ENCODE results near the gene TTC31.

TTC31 gene

DNA sequence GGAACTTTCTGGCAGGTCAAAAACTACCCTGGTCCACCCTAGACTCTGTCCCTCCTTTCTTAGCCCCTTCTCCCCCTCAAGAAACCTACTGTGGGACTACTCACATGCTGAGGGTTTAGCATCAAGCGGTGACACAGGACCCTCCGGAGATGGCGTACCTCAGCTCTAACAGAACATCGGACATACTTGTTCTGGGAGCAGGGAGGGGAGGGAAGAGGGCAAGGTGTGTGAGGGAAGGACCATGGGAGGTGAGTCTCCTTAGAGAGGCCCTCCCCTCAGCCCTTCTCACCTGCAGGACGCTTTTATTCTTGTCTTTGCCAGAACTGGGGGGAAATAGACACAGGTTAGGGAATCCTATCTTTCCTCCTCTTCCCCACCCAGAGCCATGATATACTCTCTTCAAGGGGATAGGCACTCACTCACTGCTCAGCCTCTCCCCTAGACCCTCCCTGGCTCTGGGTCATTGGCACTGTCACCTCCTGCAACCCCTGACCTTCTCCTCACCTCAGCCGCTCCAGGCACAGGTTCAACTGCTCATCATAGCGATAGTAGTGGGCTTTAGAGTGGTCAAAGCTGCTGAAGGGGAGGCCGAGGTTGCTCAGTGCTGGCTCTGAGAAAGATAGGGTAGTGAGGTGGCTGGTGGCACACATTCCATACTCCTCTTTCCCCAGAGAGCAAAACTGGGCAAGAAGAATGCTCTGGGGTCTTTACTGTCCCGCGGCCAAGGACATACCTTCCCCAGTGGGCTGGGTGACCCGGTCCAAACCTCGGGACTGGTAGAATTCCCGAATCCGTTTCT lies 22.8 kb downstream of the TTC31 start:
- no peak for FAIRE-seq

DNA sequence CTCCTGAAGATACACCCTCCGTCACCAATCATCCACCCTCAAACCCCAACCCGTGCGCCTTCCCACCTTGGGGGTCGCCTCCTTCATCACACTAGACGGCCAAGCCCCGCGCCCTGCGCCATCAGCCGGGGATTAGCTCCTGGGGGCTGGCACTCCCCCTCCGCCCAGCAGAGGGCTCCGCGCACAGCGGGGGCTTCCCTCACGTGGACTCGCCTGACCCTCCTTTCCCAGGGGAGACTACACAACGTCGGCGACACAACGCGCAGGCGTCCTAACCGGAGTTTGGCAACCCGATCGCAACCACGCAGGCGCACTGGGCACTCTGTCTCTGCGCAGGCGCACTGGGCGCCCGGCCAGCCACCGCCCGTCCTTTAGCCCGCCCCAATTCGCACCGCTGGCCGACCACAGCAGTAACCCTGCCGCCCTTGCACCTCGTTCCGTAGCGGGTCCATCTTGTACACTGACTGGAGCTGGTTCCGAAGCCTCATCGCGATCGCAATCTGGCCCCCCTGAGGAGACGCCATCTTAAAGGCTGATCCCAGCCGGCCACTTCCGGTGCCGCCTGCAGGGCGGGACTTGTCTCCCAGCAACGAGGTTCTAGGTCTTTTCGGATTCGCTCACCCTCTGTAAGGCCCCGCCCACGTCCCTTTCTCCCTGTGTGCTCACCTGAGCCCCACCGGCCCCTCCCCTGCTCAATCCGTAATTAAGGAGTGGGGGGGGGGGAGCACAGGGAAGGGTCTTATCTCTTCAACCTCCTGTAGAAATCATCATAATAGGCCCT lies 24.5 kb downstream of the TTC31 start, which contains the start of gene PCGF1:
Gene PCGF1, minus strand, starts transcription at position 551 of the 781 bp plus-strand sequence. Its CDS starts 27 bp downstream, at position 524.
- FAIRE-seq: no peak

DNA sequence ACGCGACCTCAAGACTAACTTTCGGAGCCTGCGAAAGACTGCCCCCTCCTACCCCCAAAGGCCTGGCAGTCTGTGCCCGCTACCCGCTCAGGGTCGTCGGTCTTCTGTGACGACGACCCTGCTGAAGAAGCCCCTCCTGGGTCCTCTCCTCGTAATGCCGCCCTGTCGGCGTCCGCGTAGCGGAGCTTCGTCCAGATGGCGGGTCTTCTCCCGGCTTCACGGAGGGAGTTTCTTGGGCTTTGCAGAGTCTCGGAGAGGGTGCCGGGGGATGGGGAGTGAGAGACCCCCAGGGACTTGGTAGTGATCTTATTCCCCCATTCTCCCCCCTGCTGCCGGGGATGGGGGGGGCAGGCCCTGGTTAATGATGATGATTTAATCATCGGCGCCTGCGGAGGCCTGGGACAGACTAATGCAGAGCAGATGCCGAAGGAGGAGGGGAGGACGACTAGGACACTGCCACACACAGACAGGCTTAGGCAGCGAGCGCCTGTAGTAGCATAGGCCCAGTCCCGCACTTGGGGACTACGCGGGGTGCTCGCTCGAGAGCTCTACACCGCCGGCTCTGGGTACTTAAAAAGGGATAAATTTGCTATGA lies 25.1 kb downstream of the TTC31 start:
- FAIRE-seq: no peak

DNA sequence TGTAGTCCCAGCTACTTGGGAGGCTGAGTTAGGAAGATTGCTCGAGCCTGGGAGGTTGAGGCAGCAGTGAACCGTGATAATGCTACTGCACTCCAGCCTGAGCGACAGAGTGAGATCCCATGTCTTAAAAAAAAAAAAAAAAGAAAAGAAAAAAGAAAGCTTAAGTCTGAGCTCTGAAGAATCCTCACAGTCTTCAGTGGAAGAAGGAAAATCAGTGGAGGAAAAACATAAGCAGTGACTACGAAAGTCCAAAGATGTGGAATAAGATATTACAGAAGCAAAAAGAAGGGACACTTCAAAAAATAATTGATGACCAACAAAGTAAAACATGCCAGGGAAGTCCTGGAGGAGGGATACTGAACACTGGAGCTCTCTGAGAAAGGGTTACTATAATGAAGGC lies 27.4 kb downstream of the TTC31 start:
- no peak for FAIRE-seq

DNA sequence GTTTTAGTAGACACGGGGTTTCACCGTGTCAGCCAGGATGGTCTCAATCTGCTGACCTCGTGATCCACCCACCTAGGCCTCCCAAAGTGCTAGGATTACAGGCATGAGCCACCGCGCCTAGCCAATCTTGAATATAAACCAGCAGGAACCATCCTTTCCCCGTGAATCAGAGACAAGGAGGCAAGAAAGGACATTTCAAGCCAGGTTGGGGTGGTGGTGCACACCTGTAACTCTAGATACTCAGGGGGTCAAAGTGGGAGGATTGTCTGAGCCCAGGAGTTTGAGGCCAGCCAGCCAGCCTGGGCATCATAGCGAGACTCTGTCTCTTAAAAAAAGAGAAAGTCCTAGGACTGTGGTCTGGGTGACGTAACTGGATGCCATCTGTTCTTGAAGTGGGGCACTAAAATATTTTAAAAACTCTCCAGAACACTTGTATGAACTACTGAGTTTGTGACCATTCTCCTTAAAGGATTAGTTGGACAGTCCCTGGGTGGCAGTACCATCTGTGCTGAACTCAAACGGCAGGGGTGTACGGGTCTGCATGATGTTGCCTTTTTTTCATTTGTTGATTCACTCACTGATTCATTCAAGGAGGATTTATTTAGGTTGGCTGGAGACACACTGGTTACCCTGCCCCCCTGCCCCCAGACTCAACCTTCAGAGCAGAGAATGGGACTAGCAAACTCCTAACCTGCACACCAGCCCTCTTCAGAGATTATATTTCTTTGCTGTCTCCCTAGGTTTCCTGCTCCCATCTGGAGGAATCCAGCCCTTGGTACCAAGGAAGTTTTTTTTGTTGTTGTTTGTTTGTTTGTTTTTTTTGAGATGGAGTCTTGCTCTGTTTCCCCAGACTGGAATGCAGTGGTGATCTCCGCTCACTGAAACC lies 28.5 kb downstream of the TTC31 start:
- no peak for FAIRE-seq

DNA sequence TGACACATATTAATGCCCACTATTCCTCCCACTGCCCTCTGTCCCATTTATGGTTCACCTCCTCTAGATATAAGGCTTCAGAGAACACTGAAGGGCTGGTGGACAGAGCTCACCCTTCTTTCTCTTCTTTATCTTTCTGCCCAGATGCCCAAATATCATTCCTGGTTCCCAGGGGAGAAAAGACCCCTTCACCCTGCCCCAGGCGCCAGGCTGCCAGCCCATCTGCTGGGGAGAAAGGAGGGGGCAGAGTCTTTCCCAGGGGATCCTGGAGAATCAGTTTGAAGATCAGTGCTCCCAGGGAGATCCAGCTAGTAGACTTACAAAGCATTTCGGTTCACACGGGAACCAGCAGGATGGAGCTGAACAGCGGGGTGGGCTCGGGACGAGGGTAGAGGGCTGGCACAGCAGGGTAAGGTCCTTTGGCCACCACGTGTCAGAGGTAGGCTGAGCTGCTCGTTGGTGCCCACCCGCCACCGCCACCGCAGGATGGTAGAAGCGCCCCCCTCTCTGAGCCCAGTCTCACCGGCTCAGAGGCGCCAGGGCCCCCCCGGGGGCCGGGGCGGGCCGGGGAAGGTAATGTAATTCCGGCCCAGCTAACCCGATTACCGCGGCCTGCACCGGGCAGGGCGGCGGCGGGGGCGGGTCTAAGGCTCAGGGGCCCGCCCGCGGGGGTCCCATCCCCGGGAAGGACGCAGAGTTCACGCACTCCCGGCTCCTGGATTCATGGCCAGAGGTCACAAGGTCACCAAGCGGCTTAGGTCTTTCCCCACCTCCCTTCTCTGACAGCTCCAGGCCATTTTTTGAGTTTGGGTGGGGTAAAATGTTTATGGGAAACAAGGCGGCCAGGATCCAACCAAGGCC lies 30.1 kb downstream of the TTC31 start:
- no peak for FAIRE-seq

DNA sequence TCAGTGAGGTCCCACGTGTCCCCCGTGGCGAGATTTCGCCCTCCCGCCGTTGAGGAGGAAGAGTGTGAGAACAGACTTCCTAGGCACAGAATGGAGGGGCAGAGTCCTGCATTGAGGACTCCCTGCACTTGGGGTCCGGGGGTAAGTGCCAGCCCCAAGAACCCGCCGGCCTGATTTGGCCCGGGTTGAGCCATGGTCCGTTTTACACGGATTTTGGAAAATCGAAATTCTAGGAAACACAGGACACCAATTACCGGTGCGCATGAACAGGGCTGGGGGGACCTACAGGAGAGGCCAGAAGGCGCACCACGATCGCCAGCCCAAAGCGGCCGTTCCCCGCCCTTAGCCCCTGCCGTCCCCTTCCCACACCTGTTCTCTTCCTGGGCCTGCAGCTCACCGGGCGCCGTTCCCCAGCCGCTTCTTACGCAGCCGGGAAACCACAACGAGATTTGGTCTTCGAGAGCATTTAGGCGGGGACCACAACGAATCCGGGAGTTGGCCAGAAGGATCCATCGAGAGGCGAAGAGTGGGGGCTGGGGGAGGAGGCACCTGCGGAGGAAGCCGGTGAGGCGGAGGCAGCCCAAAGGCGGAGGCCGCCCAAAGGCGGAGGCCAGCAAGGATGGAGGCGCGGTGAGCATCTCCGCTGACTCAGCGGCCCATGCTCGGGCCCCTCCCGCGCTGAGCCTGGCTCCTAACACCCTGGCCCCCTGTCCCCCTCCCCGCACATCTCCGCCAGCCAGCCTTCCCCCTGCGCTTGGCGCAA lies 30.9 kb downstream of the TTC31 start:
- FAIRE-seq: no peak

DNA sequence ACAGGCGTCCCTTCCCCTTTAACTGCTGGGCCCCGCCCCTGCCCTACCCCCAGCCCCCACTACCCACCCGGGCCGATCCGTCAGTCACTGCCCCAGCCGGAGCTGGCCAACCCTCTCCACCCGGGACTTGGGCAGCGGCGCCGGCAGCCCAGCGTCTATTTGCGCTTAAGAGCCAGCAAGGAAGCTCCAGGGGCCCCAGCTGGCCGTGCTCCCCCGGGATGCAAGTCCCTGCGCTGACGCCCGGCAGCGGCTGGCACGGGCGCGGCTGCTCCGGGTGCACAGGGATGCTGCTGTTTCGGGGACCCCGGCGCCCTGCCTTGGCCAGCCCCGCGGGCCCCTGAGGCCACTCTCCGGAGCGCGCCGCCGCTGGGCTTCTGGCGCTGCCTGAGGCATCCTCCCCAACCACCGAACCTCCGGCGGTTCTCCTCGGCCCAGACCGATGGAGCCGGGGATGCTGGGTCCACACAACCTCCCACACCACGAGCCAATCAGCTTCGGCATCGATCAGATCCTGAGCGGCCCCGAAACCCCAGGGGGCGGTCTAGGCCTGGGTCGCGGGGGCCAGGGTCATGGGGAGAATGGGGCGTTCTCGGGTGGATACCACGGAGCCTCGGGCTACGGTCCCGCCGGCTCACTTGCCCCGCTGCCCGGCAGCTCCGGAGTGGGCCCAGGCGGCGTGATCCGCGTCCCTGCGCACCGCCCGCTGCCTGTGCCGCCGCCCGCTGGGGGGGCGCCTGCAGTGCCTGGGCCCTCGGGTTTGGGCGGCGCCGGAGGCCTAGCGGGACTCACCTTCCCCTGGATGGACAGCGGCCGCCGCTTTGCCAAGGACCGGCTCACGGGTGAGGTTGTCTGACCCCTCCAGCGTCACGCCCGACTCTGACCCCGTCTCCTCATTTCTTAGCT lies 31.7 kb downstream of the TTC31 start, which contains the start of gene TLX2:
Gene TLX2, plus strand, starts transcription at position 83 of the 903 bp plus-strand sequence. Its CDS starts 357 bp downstream, at position 440.
- no peak for FAIRE-seq

DNA sequence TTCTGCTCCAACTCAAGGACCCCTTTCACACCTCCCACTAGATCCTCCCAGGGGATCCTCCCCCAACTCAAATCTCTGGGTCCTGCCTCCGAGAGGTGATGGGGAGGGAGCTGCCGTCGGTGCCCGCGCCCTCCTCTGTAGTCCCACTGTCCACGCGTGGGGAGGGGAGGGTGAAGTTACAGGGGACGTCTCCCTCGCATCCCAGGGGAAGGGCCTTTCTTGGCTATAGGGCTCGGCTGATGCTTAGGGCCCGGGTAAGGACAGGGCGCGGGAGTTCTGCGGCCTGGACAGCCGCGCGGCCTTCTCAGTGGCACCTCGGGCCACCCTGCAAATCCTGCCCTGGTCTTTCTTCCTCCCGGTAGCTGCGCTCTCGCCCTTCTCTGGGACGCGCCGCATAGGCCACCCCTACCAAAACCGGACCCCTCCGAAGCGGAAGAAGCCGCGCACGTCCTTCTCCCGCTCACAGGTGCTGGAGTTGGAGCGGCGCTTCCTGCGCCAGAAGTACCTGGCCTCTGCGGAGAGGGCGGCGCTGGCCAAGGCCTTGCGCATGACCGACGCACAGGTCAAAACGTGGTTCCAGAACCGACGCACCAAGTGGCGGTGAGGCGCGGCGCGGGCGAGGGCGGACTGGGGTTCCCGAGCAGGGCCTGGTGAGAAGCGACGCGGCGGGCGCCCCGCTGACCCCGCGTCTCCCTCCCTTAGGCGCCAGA lies 32.5 kb downstream of the TTC31 start:
- no peak for FAIRE-seq

DNA sequence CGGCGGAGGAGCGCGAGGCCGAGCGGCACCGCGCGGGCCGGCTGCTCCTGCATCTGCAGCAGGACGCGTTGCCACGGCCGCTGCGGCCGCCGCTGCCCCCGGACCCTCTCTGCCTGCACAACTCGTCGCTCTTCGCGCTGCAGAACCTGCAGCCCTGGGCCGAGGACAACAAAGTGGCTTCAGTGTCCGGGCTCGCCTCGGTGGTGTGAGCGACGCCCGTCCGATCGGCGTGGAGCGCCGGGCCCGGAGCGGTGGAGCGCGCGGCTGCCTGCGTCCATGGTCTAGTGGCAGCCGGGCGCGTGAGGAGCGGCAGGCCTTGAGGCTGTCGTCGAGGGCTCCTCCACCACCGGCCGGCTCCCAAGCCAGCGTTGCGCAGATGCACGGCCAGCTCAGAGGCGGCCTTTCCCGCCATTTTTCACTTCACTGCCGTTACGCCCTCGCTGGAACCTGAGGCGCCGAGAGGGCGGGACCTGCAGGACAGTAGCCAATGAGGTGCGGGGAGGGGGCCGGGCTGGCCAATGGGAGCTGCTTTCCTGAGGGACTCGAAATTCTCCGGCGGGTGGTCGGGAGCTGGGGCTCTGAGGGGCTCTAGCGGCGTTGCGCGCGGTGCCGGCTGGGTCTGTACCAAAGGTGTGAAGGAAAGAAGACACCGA lies 33.2 kb downstream of the TTC31 start:
- no peak for FAIRE-seq

DNA sequence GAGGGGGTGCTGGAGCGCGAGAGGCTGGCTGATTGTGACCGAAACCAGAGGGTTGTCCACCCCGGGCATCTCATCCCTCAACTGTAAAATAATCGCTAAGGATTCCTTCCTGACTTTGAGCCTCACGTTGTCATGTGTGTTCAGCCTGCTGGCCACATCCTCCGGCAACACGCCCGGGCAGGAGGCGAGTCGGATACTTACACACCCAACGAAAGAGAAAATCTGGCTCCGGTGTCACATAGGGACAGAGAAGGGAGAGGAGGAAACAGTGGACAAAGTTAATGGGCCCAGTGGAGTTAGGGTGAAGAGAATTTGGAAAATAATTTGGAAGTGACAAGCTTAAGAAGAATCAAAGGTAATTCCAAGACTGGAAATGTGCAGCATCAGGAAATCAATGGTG lies 33.8 kb downstream of the TTC31 start:
- no peak for FAIRE-seq

DNA sequence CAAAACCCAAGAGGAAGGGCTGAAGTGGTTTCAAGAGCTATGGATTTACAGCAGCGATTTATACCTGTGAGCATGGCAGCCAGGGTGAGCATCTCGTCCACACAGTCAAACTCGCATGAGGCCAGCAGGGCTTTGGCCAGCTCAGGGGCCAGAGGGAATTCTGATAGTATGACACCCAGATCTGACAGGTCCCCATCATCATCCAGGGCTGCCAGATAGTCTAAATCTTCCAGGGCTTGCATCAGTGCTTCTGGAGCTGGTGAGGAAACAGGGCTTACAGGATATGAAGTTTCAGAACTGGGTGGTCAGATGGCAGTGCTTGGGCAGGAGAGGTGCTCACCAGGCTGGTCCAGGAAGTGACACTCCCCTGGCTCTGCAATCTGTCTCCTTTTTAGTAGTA lies 39.6 kb downstream of the TTC31 start:
- no peak for FAIRE-seq

DNA sequence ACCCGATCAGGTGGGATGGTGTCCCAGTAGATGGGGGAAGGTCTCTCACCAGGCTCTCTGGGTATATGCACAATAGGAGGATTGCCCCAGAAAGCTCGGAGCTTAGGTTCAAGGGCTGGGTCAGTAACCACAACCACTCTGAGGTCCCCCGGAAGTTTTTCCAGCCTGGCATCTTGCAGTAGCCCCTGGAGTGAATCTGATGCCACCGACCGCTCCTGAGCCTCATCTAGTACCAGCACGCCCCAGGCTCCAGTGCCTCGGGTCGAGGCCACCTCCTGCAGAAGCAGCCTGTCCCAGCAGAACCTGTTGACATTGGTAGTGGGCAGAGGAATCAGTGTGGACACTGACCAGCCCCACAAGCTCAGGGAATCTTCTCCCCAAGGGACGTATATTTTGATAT lies 41.1 kb downstream of the TTC31 start:
- no peak for FAIRE-seq

DNA sequence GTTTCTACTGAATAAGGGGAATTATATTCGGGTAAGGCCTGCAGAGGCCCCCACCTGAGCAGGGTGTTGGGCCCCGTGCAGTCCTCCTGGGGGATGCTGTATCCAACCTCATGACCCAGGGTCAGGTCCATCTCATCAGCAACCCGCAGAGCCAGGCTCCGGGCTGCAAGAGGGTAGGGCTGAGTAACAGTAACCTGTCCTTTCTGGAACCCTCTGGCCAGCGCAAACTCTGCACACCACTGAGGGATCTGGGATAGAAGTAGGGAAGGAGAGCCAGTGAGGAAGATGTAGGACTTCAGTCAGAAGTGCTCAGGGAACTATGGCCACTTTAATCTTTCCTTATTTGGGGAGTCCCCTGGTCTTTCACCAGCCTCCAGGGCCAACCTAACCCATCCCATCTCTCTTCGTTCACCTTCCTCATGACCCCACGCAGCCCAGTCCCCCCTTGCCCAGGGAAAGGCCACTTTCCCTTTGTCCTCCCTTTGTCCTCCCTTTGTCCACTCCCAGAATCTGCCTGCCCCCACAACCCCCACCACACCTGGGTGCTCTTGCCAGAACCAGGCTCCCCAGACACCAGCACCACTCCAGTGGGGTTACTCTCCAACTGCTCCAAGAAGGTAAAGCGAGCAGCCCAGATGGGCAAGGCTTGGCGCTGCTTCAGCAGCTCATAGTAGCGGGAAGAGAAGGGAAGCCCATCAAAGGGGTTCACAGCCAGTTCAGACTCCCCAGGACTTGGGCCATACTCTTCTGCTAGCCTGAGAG lies 42.3 kb downstream of the TTC31 start:
- no peak for FAIRE-seq

DNA sequence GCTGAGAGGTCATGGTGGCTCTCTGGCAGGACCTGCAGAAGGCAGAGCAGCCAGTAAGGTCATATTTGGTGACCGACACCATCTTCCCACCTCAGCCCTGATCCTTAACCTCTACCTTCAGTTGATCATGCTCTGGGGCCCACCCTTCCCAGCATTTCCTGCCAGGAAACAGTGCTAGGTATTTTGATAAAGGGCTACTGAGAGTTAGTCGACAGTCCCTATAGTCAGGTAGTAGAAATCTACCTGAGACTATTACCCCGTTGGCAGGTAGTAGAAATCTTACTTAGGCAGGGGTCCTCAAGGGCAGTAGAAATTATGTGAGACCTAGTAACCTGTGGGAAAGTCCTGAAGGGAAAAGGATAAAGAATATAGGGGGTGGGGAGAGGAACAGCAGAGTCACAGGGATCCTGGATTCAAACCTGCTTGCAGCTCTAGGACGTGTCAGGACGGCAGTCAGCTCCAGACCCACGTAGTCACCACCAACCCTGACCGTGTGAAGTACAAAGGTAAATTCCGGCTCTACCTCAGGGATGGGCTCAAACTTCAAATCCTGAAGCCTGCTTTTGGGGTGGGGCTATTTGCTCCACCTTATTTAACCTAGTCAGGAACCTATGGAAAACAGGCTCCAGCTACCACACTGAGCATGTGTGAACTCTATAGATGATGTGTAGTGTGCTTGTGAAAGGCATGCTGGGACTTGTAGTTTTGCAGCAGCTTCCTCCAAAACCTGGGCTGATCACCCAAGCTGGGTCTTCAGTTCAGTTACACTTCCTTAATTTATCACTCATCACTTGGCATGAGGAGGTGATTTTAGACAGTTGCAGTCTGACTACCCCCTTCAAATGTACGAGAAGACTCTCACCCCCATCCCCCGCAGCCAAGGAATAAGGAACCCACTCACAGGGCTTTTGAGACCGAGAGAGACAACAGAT lies 43.1 kb downstream of the TTC31 start, which contains the start of gene DQX1:
Gene DQX1, minus strand, starts transcription at position 515 of the 932 bp plus-strand sequence. Its CDS starts 502 bp downstream, at position 13.
- no peak for FAIRE-seq

DNA sequence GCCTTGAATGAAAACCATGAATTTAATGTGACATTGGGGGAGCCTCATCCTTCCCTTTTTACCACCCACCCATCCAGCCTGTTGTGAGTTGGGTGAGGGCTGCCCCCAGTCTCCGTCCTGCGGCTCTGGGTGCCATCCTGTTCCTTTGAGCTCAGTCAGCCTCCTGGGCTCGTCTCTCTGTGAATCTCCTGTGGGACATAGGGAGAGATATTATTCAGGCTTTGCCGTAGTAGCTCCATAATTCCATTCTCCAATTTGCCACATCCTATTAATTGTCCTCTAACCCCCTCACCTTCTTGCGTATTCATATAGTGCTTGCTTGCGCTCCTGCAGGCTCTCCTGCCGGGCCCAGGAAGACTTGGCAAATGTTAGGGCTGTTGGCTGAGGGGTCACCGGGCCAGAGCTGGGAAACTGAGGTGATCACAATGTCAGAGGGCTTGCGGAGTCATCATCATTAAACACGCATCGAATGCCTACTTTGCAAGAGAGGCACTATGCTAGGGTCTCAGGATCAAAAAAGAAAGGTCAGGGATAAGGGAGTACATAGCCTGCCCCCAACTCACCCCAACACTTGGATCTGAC lies 43.9 kb downstream of the TTC31 start:
- no peak for FAIRE-seq
